Esophagus squamous epithelium (tissue), 5 donors: ENCODE results near the gene FAM20C. TPM values are rescaled to one million over a fixed set of nuclear protein-coding genes. Genes with fewer than 3 reads are reported as not detected.

Experiments
- DNase-seq: peaks from one replicate; lab custom pipeline; 2025; lab: John Stamatoyannopoulos, UW
- H3K27ac ChIP-seq, 4 donors: fragments of 200-600 bp; sonication (generic); one replicate each; pipeline ENCODE4 v1.5.1; 2016 to 2019; ENCODE audit warnings: mild to moderate bottlenecking in 1 of 4
- H3K27me3 ChIP-seq, 4 donors: fragments of 200-600 bp; sonication (generic); 1 replicate in 3 of 4; 2 replicates in 1 of 4; pipeline versions ENCODE4 v1.5.1 to v1.6.0; 2017 to 2021; ENCODE audit warnings: antibody characterized with exemption in 1 of 4
- H3K36me3 ChIP-seq, 3 donors: fragments of 200-600 bp; sonication (generic); one replicate each; pipeline ENCODE4 v1.5.1; 2016 to 2019
- H3K4me1 ChIP-seq, 3 donors: fragments of 200-600 bp; sonication (generic); one replicate each; pipeline ENCODE4 v1.5.1; 2017 to 2019
- H3K4me3 ChIP-seq, 4 donors: fragments of 200-600 bp; sonication (generic); 1 replicate in 3 of 4; 2 replicates in 1 of 4; pipeline ENCODE4 v1.5.1; 2016 to 2019; ENCODE audit warnings: mild to moderate bottlenecking in 2 of 4, moderate library complexity in 1 of 4
- H3K9me3 ChIP-seq, 3 donors: fragments of 200-600 bp; sonication (generic); one replicate each; pipeline ENCODE4 v1.5.1; 2016 to 2019
- CTCF ChIP-seq, 6 experiments: fragments of 450-650 bp in 4 of 6; fragments of 200-600 bp in 2 of 6; sonication (generic) in 2 of 6; IDR thresholded peaks; one replicate each; pipeline ENCODE4 v1.5.1; 2016 to 2019; ENCODE audit warnings: antibody characterized with exemption in 6 of 6, mild to moderate bottlenecking in 4 of 6, moderate library complexity in 4 of 6
- POLR2A ChIP-seq, 4 donors: fragments of 450-650 bp; IDR thresholded peaks; one replicate each; pipeline ENCODE4 v1.6.1; 2017; ENCODE audit warnings: antibody characterized with exemption in 4 of 4, mild to moderate bottlenecking in 4 of 4, moderate library complexity in 3 of 4
- WGBS, 2 donors: methylation state at CpG; one replicate each; pipeline ENCODE4 v1.1.5; 2018; 5-methylcytosine and 5-hydroxymethylcytosine counted together
- intact Hi-C: fragments of 100-400 bp; cut with DNase I; formaldehyde crosslinking; loops from one replicate; pipeline ENCODE4 v1.15.0; 2022
- total RNA-seq, 4 donors: library from RNA; depleted of rRNA; stranded (reverse); fragments of >200 nt; gene quantifications; one replicate each; pipeline ENCODE4 v1.1.0, GENCODE V29; 2016
- donor health status: DM: yes; HTN: yes; CAD: no.

The FAM20C gene
- total RNA-seq, 4 donors from 2014 or later = 8.5 to 16.0 (median 13.7) TPM

DNA sequence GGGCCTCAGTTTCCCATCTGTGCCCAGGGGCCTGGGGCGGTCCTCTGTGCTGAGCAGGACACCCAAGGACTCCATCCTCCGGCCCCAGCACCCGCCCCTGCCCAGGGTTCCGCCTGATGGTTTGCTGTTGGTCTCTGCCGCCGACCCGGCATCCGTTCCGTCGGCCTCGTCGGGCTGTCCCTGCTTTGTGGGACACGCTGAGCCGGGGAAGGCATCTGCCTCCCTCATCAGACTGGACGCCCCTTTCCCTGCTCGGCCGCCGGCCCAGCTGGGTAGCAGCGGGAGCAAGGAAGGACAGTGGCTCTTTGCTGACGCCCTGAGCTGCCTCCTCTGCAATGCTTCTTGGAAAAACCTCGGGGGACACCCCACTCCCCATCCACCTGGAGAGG lies 39.5 kb downstream of the FAM20C start:
- no peaks in the 10 kb centered on the region for H3K27me3 ChIP-seq
- DNase-seq = no peak
- 74% methylated on average over 6 of the region's 21 CpGs; no CpG with 5 or more reads in 1 of the 2 donors for WGBS, 2 donors
- TF ChIP-seq POLR2A (IDR thresholded peaks at IDR 0.05) (no peak), CTCF (IDR thresholded peaks at IDR 0.05) (no peak)
- H3K27ac ChIP-seq = peak overlapping the region in 3 of 4 donors; percentile 5 to 92 (median 87)
- no peak overlapping the region for H3K4me3 ChIP-seq
- intact Hi-C loops = no loop called here
- no peaks in the 10 kb centered on the region for H3K9me3 ChIP-seq
- no peaks in the 10 kb centered on the region for H3K36me3 ChIP-seq
- H3K4me1 ChIP-seq = peaks cover 10 to 89% (median 79%) of the 10 kb centered on the region in 3 donors

- intact Hi-C loops = no loop called here
- Histone ChIP-seq H3K9me3 (no peaks in the 10 kb centered on the region), H3K4me3 (no peak overlapping the region), H3K27me3 (no peaks in the 10 kb centered on the region), H3K4me1 (peaks cover 10 to 91% (median 79%) of the 10 kb centered on the region in 3 donors), H3K27ac (peak overlapping the region; percentile 28 to 92 (median 84)), H3K36me3 (no peaks in the 10 kb centered on the region)
- WGBS, 2 donors = 67 to 72% methylated on average over 20 to 23 of the region's 43 CpGs
- no peak for DNase-seq
- no peak for TF ChIP-seq CTCF (IDR thresholded peaks at IDR 0.05)
Observed at GRCh38 chr7:232410-233248, 40.3 kb downstream of the FAM20C start.

DNA sequence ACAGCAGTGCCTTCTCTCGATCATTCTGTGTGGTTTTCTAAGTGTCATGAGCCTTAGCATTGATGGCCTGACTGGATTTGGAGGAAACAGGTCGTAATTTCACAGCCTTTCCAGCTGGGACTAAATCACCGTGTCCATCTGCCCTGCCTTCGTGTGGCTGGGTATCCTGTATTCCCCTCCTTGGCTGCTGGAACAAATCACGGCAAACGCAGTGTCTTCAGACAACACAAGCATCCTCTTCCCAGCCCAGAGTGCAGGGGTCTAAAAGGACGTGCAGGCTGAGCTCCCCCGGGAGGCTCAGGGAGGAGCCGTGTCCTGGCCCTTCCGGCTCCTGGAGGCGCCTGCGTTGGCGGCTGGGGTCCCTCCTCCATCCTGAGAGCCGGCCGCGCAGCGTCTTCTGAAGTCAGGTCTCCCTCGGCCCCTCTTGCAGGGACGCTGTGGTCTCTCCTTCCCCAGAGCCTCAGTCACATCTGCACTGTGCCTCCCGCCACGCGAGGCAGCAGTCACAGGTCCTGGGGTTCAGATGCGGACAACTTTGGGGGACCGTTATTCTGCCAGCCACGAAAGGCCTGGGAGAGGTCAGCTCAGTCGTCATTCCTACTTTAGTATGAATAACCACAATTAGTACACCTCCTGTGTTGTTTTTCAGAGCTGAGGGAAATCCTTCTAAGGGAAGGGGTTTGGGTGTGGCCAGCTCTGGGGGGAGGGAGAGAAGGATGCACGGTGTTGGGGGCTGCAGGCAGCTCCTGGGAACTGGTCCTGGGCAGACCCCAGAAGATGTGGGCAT lies 41.1 kb downstream of the FAM20C start:
- TF ChIP-seq CTCF (IDR thresholded peaks at IDR 0.05) (no peak), POLR2A (IDR thresholded peaks at IDR 0.05) (no peak)
- Histone ChIP-seq H3K4me1 (peaks cover 10 to 85% (median 72%) of the 10 kb centered on the region in 3 donors), H3K27ac (peak overlapping the region; percentile 54 to 89 (median 84)), H3K4me3 (peak overlapping the region in 1 of 4 donors; percentile 16), H3K9me3 (no peaks in the 10 kb centered on the region), H3K27me3 (no peaks in the 10 kb centered on the region), H3K36me3 (no peaks in the 10 kb centered on the region)
- DNase-seq = no peak
- intact Hi-C loops = no loop called here
- 75 to 76% methylated on average over 7 to 14 of the region's 27 CpGs for WGBS, 2 donors

DNA sequence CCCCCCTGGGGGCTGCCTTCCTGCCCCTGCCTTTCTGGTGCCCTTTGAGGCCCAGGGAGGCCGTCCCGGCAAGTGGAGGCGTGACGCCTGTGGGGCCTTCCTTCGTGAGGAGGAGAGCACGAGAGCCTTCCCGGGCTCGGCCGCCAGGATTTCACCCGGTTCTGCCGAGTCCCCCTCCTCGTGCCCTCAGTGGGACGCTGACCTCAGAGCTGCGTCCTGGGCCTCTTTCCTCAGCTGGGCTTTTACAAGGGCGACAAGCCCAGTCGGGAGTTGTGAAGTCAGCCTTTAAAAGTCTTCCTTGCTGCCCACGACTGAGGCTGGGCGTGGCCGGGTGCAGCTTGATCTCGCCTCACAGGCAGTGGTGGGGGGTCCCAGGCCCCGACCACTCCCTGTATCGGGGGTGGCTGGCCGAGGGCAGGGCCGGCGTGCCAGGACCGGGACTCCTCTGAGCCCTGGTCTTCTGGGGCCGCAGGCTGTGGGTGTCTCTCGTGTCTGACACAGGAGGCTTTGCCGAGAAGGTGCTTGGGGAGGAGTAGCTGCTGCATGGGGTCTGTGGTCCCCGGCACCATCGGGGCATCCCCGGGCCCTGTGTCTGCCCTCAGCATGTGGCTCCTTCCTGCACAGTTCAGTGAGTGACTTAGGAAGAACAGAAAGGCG lies 41.8 kb downstream of the FAM20C start:
- H3K27ac ChIP-seq = peak overlapping the region; percentile 54 to 89 (median 84)
- no peaks in the 10 kb centered on the region for H3K27me3 ChIP-seq
- TF ChIP-seq CTCF (IDR thresholded peaks at IDR 0.05) (no peak), POLR2A (IDR thresholded peaks at IDR 0.05) (no peak)
- 14 to 78% methylated on average over 4 to 8 of the region's 33 CpGs for WGBS, 2 donors
- intact Hi-C loops = no loop called here
- H3K4me3 ChIP-seq = peak overlapping the region in 3 of 4 donors; percentile 12 to 45 (median 16)
- no peaks in the 10 kb centered on the region for H3K36me3 ChIP-seq
- H3K4me1 ChIP-seq = peaks cover 10 to 78% (median 65%) of the 10 kb centered on the region in 3 donors
- no peaks in the 10 kb centered on the region for H3K9me3 ChIP-seq
- no peak for DNase-seq
